NCI-H146 treated with DMSO at 0.1 percent for 48 hours (cell line): ENCODE data around the gene C12orf60.

Experiments used
- DNase-seq: peaks from one replicate; lab custom pipeline; 2025; ENCODE audit not compliant: unreplicated experiment; lab: John Stamatoyannopoulos, UW

The C12orf60 gene

GRCh38 chr12:14833952-14834351 is 30.5 kb downstream of the C12orf60 start:
- no peak for DNase-seq

GRCh38 chr12:14834509-14834908 is 31.0 kb downstream of the C12orf60 start:
- no peak for DNase-seq

GRCh38 chr12:14836336-14837210 is 33.1 kb downstream of the C12orf60 start:
- no peak for DNase-seq

- no peak for DNase-seq
Observed at GRCh38 chr12:14839262-14839661, 35.8 kb downstream of the C12orf60 start.

- DNase-seq, result no peak
Observed at GRCh38 chr12:14840616-14841015, 37.1 kb downstream of the C12orf60 start.

- no peak for DNase-seq
Observed at GRCh38 chr12:14841761-14842160, 38.3 kb downstream of the C12orf60 start.

- no peak for DNase-seq
Observed at GRCh38 chr12:14842315-14842714, 38.8 kb downstream of the C12orf60 start.

- no peak for DNase-seq
Observed at GRCh38 chr12:14843425-14843887, 40.0 kb downstream of the C12orf60 start, which contains the start of gene ART4. TSS of gene ART4 (minus strand) at chr12:14843526. CDS start at chr12:14843113, 413 bp downstream.

- no peak for DNase-seq
Observed at GRCh38 chr12:14844401-14844800, 40.9 kb downstream of the C12orf60 start.

GRCh38 chr12:14845350-14845750 is 41.9 kb downstream of the C12orf60 start:
- DNase-seq, result peak; percentile 27

- DNase-seq, result no peak
Observed at GRCh38 chr12:14846042-14846587, 42.6 kb downstream of the C12orf60 start.

- DNase-seq, result no peak
Observed at GRCh38 chr12:14846876-14847580, 43.6 kb downstream of the C12orf60 start.

GRCh38 chr12:14849661-14850060 is 46.2 kb downstream of the C12orf60 start:
- DNase-seq, result no peak

GRCh38 chr12:14850929-14851663 is 47.6 kb downstream of the C12orf60 start:
- DNase-seq, result no peak

GRCh38 chr12:14852880-14853279 is 49.4 kb downstream of the C12orf60 start:
- DNase-seq, result no peak

GRCh38 chr12:14853961-14854360 is 50.5 kb downstream of the C12orf60 start:
- DNase-seq, result no peak

GRCh38 chr12:14854586-14855183 is 51.2 kb downstream of the C12orf60 start:
- no peak for DNase-seq

- DNase-seq, result no peak
Observed at GRCh38 chr12:14858513-14858912, 55.0 kb downstream of the C12orf60 start.

- no peak for DNase-seq
Observed at GRCh38 chr12:14860490-14860889, 57.0 kb downstream of the C12orf60 start.

- DNase-seq, result no peak
Observed at GRCh38 chr12:14868916-14869506, 65.5 kb downstream of the C12orf60 start.
